ENCODE results near the gene INPP5E.

Gene INPP5E

DNA sequence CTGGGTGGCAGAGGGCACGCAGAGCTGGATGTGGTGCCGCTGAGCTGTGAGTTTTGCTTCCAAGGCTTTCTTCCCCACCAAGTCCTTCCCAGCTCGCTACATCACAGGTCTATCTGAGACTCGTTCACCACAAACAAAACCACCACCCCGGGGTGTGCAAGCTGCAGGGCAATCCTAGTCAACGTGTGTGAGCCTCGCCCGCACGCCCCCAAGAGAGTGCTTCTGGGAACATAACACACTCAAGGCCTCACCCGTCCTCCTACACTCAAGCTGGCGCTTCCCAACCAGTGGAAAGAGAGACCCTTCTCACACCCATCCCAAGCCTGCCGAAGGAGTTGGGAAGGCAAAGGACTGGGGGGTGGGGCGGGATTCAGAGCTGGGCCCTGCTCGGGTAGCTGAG lies 50.2 kb downstream of the INPP5E start:
- H3K4me1 ChIP-seq (ENCODE audit: insufficient read depth, low read length), result no peaks in the 10 kb centered on the region
- H3K36me3 ChIP-seq (ENCODE audit: insufficient read depth, low read length), result peaks cover 34% of the 10 kb centered on the region
- H3K9me3 ChIP-seq (ENCODE audit: control insufficient read depth, insufficient read depth, low read length), result no peaks in the 10 kb centered on the region
- no peak overlapping the region for H3K9ac ChIP-seq (ENCODE audit: low read depth, low read length)

DNA sequence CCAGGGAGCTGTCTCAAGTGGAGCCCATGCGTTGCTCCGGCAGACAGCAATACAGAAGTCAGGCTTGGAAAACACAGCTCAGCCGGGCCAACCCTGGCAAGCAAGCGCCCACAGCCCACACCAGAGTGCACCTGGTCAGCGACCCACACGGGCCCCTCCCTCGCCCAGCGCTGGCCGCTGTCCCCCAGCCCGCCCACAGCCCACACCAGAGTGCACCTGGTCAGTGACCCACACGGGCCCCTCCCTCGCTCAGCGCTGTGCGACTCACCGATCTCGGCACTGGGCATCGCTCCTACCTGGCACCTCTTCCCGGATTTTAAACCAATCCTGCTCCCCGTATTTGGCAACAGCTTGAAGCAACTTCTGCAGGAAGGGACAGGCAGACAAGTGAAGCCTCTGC lies 52.4 kb downstream of the INPP5E start:
- Histone ChIP-seq H3K9ac (ENCODE audit: low read depth, low read length) (no peak overlapping the region), H3K9me3 (ENCODE audit: control insufficient read depth, insufficient read depth, low read length) (no peaks in the 10 kb centered on the region), H3K36me3 (ENCODE audit: insufficient read depth, low read length) (peaks cover 27% of the 10 kb centered on the region), H3K4me1 (ENCODE audit: insufficient read depth, low read length) (no peaks in the 10 kb centered on the region)

DNA sequence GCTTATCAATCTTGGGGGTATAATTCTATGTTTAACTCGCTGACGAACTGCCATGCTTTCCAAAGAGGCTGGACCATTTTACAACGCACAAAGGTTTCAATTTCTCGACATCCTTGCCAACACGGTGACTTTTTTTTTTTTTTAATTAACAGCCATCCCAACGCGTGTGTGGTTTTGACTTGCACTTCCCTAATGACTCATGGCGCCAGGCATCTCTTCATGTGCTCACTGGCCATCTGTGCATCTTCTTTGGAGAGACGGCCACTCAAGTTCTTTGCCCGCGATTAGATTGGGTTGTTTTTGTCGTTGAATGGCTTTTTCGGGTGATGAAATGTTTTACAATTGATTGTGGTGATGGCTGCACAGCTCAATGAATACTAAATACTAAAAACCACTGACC lies 53.6 kb downstream of the INPP5E start:
- H3K9ac ChIP-seq (ENCODE audit: low read depth, low read length), result no peak overlapping the region
- peaks cover 24% of the 10 kb centered on the region; the same call in 1 of the 2 replicates for H3K36me3 ChIP-seq (ENCODE audit: insufficient read depth, low read length)
- no peaks in the 10 kb centered on the region for H3K4me1 ChIP-seq (ENCODE audit: insufficient read depth, low read length)
- H3K9me3 ChIP-seq (ENCODE audit: control insufficient read depth, insufficient read depth, low read length), result no peaks in the 10 kb centered on the region

DNA sequence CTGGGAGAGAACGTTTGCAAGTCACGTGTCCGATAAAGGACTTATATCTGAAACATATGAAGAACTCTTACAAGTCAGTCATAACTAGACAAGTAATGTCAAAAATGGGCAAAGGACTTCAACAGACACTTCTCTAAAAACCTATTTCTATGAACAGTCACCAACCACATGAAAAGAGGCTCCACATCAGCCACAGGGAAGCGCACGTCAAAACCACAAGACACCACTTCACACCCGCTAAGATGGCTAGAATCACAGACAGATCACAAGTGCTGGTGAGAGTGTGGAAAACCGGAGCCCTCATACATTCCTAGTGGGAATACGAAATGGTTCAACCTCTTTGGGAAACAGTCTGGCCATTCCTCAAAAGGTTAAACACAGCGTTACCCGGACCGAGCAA lies 54.6 kb downstream of the INPP5E start:
- peaks cover 22% of the 10 kb centered on the region; the same call in 1 of the 2 replicates for H3K36me3 ChIP-seq (ENCODE audit: insufficient read depth, low read length)
- no peak overlapping the region for H3K9ac ChIP-seq (ENCODE audit: low read depth, low read length)
- H3K4me1 ChIP-seq (ENCODE audit: insufficient read depth, low read length), result no peaks in the 10 kb centered on the region
- no peaks in the 10 kb centered on the region for H3K9me3 ChIP-seq (ENCODE audit: control insufficient read depth, insufficient read depth, low read length)

DNA sequence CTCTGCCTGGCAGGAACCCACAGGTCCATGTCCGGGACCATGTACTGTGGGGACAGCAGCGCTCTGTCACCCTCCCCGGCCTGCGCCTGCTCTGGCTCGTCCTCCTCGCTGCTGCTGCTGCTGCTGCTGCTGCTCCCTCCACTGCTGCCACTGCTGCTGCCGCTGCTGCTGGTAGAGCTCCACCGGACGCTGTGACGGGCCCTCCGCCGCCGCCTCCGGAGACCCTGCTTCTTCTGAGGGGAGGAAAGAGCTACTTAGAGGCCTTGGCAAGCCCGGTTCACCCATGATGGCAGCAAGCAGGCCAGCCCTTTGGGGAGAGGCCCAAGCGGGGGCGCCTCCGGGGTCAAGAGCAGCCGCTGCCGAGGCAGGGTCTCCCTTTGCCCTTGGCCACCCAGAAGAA lies 56.2 kb downstream of the INPP5E start:
- Histone ChIP-seq H3K36me3 (ENCODE audit: insufficient read depth, low read length) (peaks cover 18% of the 10 kb centered on the region; the same call in 1 of the 2 replicates), H3K9ac (ENCODE audit: low read depth, low read length) (no peak overlapping the region), H3K9me3 (ENCODE audit: control insufficient read depth, insufficient read depth, low read length) (no peaks in the 10 kb centered on the region), H3K4me1 (ENCODE audit: insufficient read depth, low read length) (no peaks in the 10 kb centered on the region)

DNA sequence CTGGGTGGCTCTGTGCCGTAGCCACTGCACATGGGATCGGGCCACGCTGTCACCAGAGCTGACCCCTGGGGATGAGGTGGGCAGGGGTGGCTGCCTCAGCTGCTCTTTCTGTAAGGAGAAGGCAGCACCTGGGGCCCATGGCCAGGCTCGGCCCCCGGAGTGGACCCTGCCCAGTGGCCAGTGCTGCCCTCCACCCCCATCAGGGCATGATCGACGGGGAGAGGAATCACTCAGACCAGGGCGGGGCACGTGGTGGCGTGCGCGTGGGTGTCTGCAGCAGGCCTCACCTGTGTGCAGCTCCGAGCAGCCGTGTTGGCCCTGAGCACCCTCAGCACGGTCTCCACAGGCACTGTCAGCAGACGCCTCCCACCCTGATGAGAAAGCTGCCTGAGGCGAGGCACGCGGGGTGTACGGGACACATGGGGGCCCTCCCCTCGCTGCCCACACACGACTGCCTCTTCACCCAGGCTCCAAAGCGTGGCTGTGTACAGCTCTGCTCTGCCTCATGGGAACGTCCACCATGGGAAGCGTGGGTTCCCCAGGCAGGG lies 57.6 kb downstream of the INPP5E start:
- Histone ChIP-seq H3K9me3 (ENCODE audit: control insufficient read depth, insufficient read depth, low read length) (no peaks in the 10 kb centered on the region), H3K4me1 (ENCODE audit: insufficient read depth, low read length) (no peaks in the 10 kb centered on the region), H3K9ac (ENCODE audit: low read depth, low read length) (no peak overlapping the region), H3K36me3 (ENCODE audit: insufficient read depth, low read length) (peaks cover 13% of the 10 kb centered on the region; the same call in 1 of the 2 replicates)

DNA sequence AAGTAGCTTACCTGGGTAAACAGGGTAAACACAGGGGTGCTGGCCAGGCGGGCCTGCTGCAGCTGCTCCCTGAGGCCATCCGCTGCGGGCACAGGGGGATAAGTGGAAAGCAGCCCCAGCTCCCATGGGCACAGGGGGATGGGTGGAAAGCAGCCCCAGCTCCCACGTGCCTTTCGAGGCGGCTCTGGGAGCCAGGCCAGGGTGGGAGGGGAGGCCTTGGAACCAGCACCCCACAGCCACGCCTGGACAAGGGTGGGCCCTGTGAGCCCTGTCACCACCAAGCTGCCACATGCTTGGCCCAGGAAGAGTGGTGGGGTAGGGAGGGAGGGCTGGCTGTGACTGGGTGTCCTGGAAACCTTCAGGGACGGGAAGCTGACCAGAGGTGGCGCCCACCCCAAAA lies 58.3 kb downstream of the INPP5E start:
- Histone ChIP-seq H3K9me3 (ENCODE audit: control insufficient read depth, insufficient read depth, low read length) (no peaks in the 10 kb centered on the region), H3K4me1 (ENCODE audit: insufficient read depth, low read length) (no peaks in the 10 kb centered on the region), H3K9ac (ENCODE audit: low read depth, low read length) (no peak overlapping the region), H3K36me3 (ENCODE audit: insufficient read depth, low read length) (peaks cover 10% of the 10 kb centered on the region; the same call in 1 of the 2 replicates)

DNA sequence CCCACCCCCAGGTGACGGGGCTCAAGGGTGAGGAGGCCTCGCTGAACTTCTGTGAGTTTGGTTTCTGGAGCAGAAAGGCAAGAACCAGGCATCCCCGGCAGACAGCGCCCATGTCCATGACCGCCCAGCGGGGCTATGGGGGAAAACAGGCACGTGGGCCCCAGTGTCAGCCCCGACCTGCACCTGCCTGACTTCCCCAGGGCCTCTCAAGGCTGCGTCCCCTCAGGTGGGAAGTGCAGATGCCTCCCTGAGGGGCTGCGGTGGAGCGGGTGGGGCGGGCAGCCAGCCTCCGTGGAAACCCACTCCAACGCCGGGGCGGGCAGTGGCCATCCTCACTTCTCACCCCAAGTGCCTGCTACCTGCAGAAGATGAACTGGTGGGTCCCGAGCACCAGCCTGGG lies 59.3 kb downstream of the INPP5E start:
- Histone ChIP-seq H3K9me3 (ENCODE audit: control insufficient read depth, insufficient read depth, low read length) (no peaks in the 10 kb centered on the region), H3K36me3 (ENCODE audit: insufficient read depth, low read length) (peaks cover 9% of the 10 kb centered on the region; the same call in 1 of the 2 replicates), H3K9ac (ENCODE audit: low read depth, low read length) (no peak overlapping the region), H3K4me1 (ENCODE audit: insufficient read depth, low read length) (no peaks in the 10 kb centered on the region)

DNA sequence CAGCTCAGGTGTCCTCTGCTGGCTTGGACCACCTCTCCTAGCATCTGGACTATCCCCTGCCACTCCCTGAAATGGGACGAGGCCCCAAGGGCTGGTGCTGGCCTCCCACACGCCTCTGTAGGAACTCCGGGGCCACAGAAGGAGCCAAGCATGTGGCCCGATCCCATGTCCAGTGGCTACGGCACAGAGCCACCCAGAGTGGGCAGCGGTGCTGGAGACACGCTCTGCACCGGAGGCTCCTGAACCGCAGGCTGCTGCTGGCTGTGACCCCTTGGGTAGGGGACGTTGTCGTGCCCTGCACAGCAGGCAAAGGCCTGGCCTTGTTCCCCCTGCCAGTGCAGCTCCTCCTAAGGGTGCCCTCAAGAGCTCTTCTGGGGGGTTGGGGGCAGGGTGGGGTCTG lies 59.8 kb downstream of the INPP5E start:
- no peaks in the 10 kb centered on the region for H3K9me3 ChIP-seq (ENCODE audit: control insufficient read depth, insufficient read depth, low read length)
- peaks cover 9% of the 10 kb centered on the region; the same call in 1 of the 2 replicates for H3K36me3 ChIP-seq (ENCODE audit: insufficient read depth, low read length)
- H3K4me1 ChIP-seq (ENCODE audit: insufficient read depth, low read length), result no peaks in the 10 kb centered on the region
- H3K9ac ChIP-seq (ENCODE audit: low read depth, low read length), result no peak overlapping the region

DNA sequence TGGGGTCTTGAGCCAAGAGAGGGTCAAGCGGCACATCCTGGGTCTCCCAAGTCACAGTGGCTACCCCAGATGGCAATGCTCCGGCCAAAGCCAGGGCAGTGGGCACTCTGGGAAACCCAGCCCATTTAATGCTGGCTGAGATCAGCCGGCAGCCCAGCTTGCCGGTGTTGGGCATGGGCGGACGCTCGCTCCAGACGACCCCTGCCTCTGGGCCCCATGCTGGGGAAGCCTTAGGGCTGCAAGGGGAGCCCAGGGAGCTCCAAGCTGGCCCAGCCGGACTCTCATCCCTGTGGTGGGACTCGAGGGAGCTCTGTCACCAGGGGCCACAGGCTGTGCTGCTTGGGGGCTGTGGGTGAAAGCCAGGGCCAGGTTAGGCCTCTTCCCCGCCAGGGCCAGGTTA lies 60.2 kb downstream of the INPP5E start:
- no peaks in the 10 kb centered on the region for H3K4me1 ChIP-seq (ENCODE audit: insufficient read depth, low read length)
- H3K9ac ChIP-seq (ENCODE audit: low read depth, low read length), result no peak overlapping the region
- no peaks in the 10 kb centered on the region for H3K9me3 ChIP-seq (ENCODE audit: control insufficient read depth, insufficient read depth, low read length)
- 0 out of 2 replicates have a peak, but pooled peaks cover 9% of the 10 kb centered on the region for H3K36me3 ChIP-seq (ENCODE audit: insufficient read depth, low read length)

DNA sequence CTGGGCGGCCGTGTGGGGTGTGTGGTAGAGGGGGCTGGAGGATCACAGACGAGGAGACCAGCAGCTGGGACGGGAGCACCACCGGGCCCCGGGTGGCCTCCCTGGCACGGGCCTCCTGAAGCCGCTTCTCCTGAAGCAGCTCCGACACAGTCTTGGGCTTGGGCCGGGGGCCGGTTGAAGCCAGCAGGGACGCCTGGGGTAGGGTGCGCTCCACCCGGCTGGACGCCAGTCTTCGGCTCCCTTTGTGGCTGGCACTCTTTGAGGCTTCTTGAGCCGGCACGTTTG lies 60.7 kb downstream of the INPP5E start:
- Histone ChIP-seq H3K9me3 (ENCODE audit: control insufficient read depth, insufficient read depth, low read length) (no peaks in the 10 kb centered on the region), H3K9ac (ENCODE audit: low read depth, low read length) (no peak overlapping the region), H3K4me1 (ENCODE audit: insufficient read depth, low read length) (no peaks in the 10 kb centered on the region), H3K36me3 (ENCODE audit: insufficient read depth, low read length) (0 out of 2 replicates have a peak, but pooled peaks cover 4% of the 10 kb centered on the region)

Data from ES-I3 (cell line).